ENCODE results near the gene CYP4F22. TPM values are rescaled to one million over a fixed set of nuclear protein-coding genes. Genes with fewer than 3 reads are reported as not detected.

The CYP4F22 gene
- total and polyA plus RNA-seq, 2 of the 8 experiments (the other 6 are each of a cell fraction or from before 2014, with no cell fraction given) = not detected

DNA sequence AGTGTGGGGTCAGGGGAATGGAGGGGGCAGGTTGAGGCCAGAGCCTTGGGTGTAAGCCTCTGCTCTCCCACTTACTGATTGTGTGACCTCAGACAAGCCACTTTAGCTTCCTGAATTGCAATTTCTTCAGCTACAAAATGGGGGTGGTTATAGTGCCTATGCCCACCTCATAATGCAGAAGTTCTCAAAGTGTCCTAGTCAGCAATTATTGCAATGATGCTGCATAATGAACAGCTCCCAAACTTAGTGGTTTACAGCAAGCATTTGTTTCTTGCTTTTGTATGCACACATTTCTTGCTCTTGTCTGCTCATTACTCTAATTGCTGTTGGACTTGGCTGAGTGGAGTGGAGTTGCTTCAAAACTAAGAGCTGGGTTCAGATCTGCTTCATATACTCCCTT, 36.0 kb downstream of the CYP4F22 start (continued):
- no peak for TF ChIP-seq RNF2 (IDR thresholded peaks at IDR 0.05; ENCODE audit: borderline replicate concordance, low read depth, low read length, missing control alignments, poor library complexity, severe bottlenecking)
